H9 (cell line): ENCODE results near the gene IFT80. TPM values are rescaled to one million over a fixed set of nuclear protein-coding genes. Genes with fewer than 3 reads are reported as not detected.

Source experiments
- DNase-seq: peaks from one replicate; pipeline ENCODE4 v3.0.0-alpha.2; 2017
- H2AFZ ChIP-seq: one replicate; pipeline ENCODE4 v1.6.1; 2013; ENCODE audit warnings: mild to moderate bottlenecking, low read length, control low read depth, moderate library complexity
- H2AK5ac ChIP-seq: 2 replicates; pipeline ENCODE4 v1.6.1; 2013; ENCODE audit warnings: low read length, control low read depth, mixed read lengths; ENCODE audit not compliant: insufficient read length
- H2BK120ac ChIP-seq: one replicate; pipeline ENCODE4 v1.6.1; 2013; ENCODE audit warnings: low read depth, mild to moderate bottlenecking, low read length, control low read depth, inconsistent platforms; ENCODE audit not compliant: poor library complexity, severe bottlenecking
- H2BK12ac ChIP-seq: 2 replicates; pipeline ENCODE4 v1.6.1; 2013; ENCODE audit warnings: low read length, control low read depth, mixed read lengths, low read depth; ENCODE audit not compliant: insufficient read length
- H2BK15ac ChIP-seq: 2 replicates; pipeline ENCODE4 v1.6.1; 2013; ENCODE audit warnings: low read depth, low read length, control low read depth
- H2BK20ac ChIP-seq: one replicate; pipeline ENCODE4 v1.6.1; 2013; ENCODE audit warnings: low read depth, mild to moderate bottlenecking, low read length, control low read depth, inconsistent platforms; ENCODE audit not compliant: poor library complexity, severe bottlenecking
- H2BK5ac ChIP-seq: 2 replicates; pipeline ENCODE4 v1.6.1; 2013; ENCODE audit warnings: low read length, control low read depth, mixed read lengths; ENCODE audit not compliant: insufficient read length
- H3K14ac ChIP-seq: 2 replicates; pipeline ENCODE4 v1.6.1; 2013; ENCODE audit warnings: low read length, control low read depth; ENCODE audit not compliant: insufficient read depth
- H3K18ac ChIP-seq: 2 replicates; pipeline ENCODE4 v1.6.1; 2013; ENCODE audit warnings: low read depth, mild to moderate bottlenecking, mixed read lengths, low read length, control low read depth; ENCODE audit not compliant: insufficient read length
- H3K23ac ChIP-seq: 2 replicates; pipeline ENCODE4 v1.6.1; 2013; ENCODE audit warnings: low read length, control low read depth, mixed read lengths, low read depth; ENCODE audit not compliant: insufficient read length
- H3K23me2 ChIP-seq: 2 replicates; pipeline ENCODE4 v1.6.1; 2013; ENCODE audit warnings: low read depth, mild to moderate bottlenecking, mixed read lengths, low read length, control low read depth; ENCODE audit not compliant: insufficient read length, poor library complexity, severe bottlenecking
- H3K27ac ChIP-seq: 2 replicates; pipeline ENCODE4 v1.5.1; 2013; ENCODE audit warnings: low read length, control low read depth, mixed read lengths, low read depth; ENCODE audit not compliant: insufficient read length
- H3K27me3 ChIP-seq: 2 replicates; pipeline ENCODE4 v1.6.1; 2013; ENCODE audit warnings: low read length, control low read depth, inconsistent platforms; ENCODE audit not compliant: insufficient read depth
- H3K4ac ChIP-seq: 2 replicates; pipeline ENCODE4 v1.6.1; 2013; ENCODE audit warnings: low read depth, mild to moderate bottlenecking, control low read depth, inconsistent platforms, low read length, moderate library complexity
- H3K4me1 ChIP-seq: 2 replicates; pipeline ENCODE4 v1.6.1; 2013; ENCODE audit warnings: low read length, control low read depth, inconsistent platforms; ENCODE audit not compliant: insufficient read depth
- H3K4me2 ChIP-seq: 2 replicates; pipeline ENCODE4 v1.6.1; 2013; ENCODE audit warnings: low read length, control low read depth, mixed read lengths; ENCODE audit not compliant: insufficient read length, insufficient read depth
- H3K56ac ChIP-seq: 2 replicates; pipeline ENCODE4 v1.6.1; 2013; ENCODE audit warnings: low read depth, mild to moderate bottlenecking, mixed read lengths, low read length, control low read depth; ENCODE audit not compliant: insufficient read length
- H3K79me1 ChIP-seq: 2 replicates; pipeline ENCODE4 v1.6.1; 2013; ENCODE audit warnings: low read depth, mild to moderate bottlenecking, moderate library complexity, low read length, control low read depth, inconsistent platforms; ENCODE audit not compliant: insufficient read depth, poor library complexity, severe bottlenecking
- H3K79me2 ChIP-seq: 2 replicates; pipeline ENCODE4 v1.6.1; 2013; ENCODE audit warnings: low read length, control low read depth, inconsistent platforms; ENCODE audit not compliant: insufficient read depth
- H3K9ac ChIP-seq: 2 replicates; pipeline ENCODE4 v1.6.1; 2013; ENCODE audit warnings: low read length, control low read depth, mixed read lengths; ENCODE audit not compliant: insufficient read length; ENCODE audit errors: extremely low read depth
- H3K9me3 ChIP-seq: one replicate; pipeline ENCODE4 v1.6.1; 2013; ENCODE audit warnings: low read depth, low read length, inconsistent platforms; ENCODE audit not compliant: control insufficient read depth
- H3T11ph ChIP-seq: one replicate; pipeline ENCODE4 v1.6.1; 2013; ENCODE audit warnings: mild to moderate bottlenecking, low read length, control low read depth, inconsistent platforms
- H4K20me1 ChIP-seq: one replicate; pipeline ENCODE4 v1.6.1; 2013; ENCODE audit not compliant: control insufficient read depth, insufficient read length, insufficient read depth
- H4K5ac ChIP-seq: 2 replicates; pipeline ENCODE4 v1.6.1; 2013; ENCODE audit warnings: low read depth, mild to moderate bottlenecking, mixed read lengths, low read length, control low read depth; ENCODE audit not compliant: insufficient read length
- H4K8ac ChIP-seq: replicated peaks from 2 replicates; pipeline ENCODE4 v1.6.1; 2013; ENCODE audit warnings: low read length, control low read depth, mixed read lengths, low read depth; ENCODE audit not compliant: insufficient read length
- H4K91ac ChIP-seq: 2 replicates; pipeline ENCODE4 v1.6.1; 2013; ENCODE audit warnings: low read depth, mild to moderate bottlenecking, moderate library complexity, mixed read lengths, low read length, control low read depth; ENCODE audit not compliant: insufficient read length
- H3K27ac Mint-ChIP-seq, 3 experiments: 2 replicates in 2 of 3; 3 replicates in 1 of 3; pipeline ENCODE4 v1.8.0; 2020 to 2021; ENCODE audit warnings: mixed read lengths in 3 of 3, mild to moderate bottlenecking in 1 of 3, moderate library complexity in 1 of 3
- H3K27me3 Mint-ChIP-seq: 2 replicates; pipeline ENCODE4 v1.8.0; 2021; ENCODE audit warnings: low read depth, mild to moderate bottlenecking, moderate library complexity, mixed read lengths
- H3K36me3 Mint-ChIP-seq, 3 experiments: 2 replicates in 2 of 3; 3 replicates in 1 of 3; pipeline ENCODE4 v1.8.0; 2020 to 2021; ENCODE audit warnings: low read depth in 3 of 3, mixed read lengths in 3 of 3; ENCODE audit not compliant: insufficient read depth in 1 of 3
- H3K4me1 Mint-ChIP-seq, 2 experiments: 2 replicates each; pipeline ENCODE4 v1.8.0; 2020; ENCODE audit warnings: mixed read lengths in 2 of 2
- H3K4me3 Mint-ChIP-seq, 2 experiments: 2 replicates in 1 of 2; 3 replicates in 1 of 2; pipeline ENCODE4 v1.8.0; 2020 to 2021; ENCODE audit warnings: mild to moderate bottlenecking in 2 of 2, mixed read lengths in 2 of 2, moderate library complexity in 1 of 2
- H3K9me3 Mint-ChIP-seq, 2 experiments: 2 replicates in 1 of 2; 3 replicates in 1 of 2; pipeline ENCODE4 v1.8.0; 2020; ENCODE audit warnings: mild to moderate bottlenecking in 2 of 2, mixed read lengths in 2 of 2, moderate library complexity in 1 of 2
- total RNA-seq: library from RNA; stranded (reverse); gene quantifications from 2 replicates; pipeline ENCODE4 v1.2.1, GENCODE V29; 2021
- TF ChIP-seq, protein P1 (sequence below): fragments of 200-600 bp; sonication (generic); conservative IDR thresholded peaks from 3 replicates; pipeline ENCODE4 v1.8.0; 2021; ENCODE audit warnings: antibody characterized with exemption, mild to moderate bottlenecking

The IFT80 gene
- total RNA-seq, 1 experiment from 2014 or later: 29.0 TPM

DNA sequence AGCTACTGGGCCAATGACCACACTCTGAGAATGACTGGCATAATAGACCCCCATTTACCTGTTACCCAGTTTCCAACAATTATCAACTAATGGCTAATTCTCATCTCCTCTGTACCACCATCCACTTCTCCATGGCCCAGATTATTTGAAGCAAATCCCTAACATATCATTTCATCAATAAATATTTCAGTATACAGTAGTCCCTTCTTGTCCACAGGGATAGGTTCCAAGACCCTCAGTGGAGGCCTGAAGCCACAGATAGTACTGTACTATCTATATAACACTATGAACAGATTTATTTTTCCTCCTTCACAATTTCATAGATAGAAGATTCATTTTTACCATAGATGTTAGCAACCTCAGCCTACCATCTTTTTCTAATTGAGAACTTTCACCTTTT, 68.3 kb downstream of the IFT80 start:
- H2AK5ac ChIP-seq: no peak overlapping the region
- no peak overlapping the region for H3K4me2 ChIP-seq
- no peak overlapping the region for H3K4me3 Mint-ChIP-seq
- H3K4me1 Mint-ChIP-seq: 0 out of 4 replicates have a peak, but pooled peaks cover 2 to 3% of the 10 kb centered on the region in 2 experiments
- no peak overlapping the region for H3K56ac ChIP-seq
- H2AFZ ChIP-seq: no peak overlapping the region
- TF ChIP-seq, protein P1, sequence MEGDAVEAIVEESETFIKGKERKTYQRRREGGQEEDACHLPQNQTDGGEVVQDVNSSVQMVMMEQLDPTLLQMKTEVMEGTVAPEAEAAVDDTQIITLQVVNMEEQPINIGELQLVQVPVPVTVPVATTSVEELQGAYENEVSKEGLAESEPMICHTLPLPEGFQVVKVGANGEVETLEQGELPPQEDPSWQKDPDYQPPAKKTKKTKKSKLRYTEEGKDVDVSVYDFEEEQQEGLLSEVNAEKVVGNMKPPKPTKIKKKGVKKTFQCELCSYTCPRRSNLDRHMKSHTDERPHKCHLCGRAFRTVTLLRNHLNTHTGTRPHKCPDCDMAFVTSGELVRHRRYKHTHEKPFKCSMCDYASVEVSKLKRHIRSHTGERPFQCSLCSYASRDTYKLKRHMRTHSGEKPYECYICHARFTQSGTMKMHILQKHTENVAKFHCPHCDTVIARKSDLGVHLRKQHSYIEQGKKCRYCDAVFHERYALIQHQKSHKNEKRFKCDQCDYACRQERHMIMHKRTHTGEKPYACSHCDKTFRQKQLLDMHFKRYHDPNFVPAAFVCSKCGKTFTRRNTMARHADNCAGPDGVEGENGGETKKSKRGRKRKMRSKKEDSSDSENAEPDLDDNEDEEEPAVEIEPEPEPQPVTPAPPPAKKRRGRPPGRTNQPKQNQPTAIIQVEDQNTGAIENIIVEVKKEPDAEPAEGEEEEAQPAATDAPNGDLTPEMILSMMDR: no peak
- no peak overlapping the region for H4K8ac ChIP-seq
- no peaks in the 10 kb centered on the region for H3K4me1 ChIP-seq
- no peak overlapping the region for H3T11ph ChIP-seq
- no peak overlapping the region for H3K14ac ChIP-seq
- H4K91ac ChIP-seq: no peak overlapping the region
- no peaks in the 10 kb centered on the region for H3K23me2 ChIP-seq
- no peaks in the 10 kb centered on the region for H3K79me1 ChIP-seq
- no peak overlapping the region for H2BK15ac ChIP-seq
- H3K27me3 ChIP-seq: no peaks in the 10 kb centered on the region
- no peak overlapping the region for H3K18ac ChIP-seq
- H3K79me2 ChIP-seq: no peaks in the 10 kb centered on the region
- H2BK20ac ChIP-seq: no peak overlapping the region
- H3K36me3 Mint-ChIP-seq: no peaks in the 10 kb centered on the region
- no peaks in the 10 kb centered on the region for H3K27me3 Mint-ChIP-seq
- H2BK120ac ChIP-seq: no peak overlapping the region
- no peak overlapping the region for H3K23ac ChIP-seq
- H4K5ac ChIP-seq: no peak overlapping the region
- no peak overlapping the region for H3K27ac Mint-ChIP-seq
- no peak overlapping the region for H2BK5ac ChIP-seq
- no peak overlapping the region for H2BK12ac ChIP-seq
- no peak overlapping the region for H3K4ac ChIP-seq
- no peak for DNase-seq
- no peak overlapping the region for H3K27ac ChIP-seq
- H3K9me3 ChIP-seq: no peaks in the 10 kb centered on the region
- H3K9me3 Mint-ChIP-seq: no peaks in the 10 kb centered on the region
- no peak overlapping the region for H3K9ac ChIP-seq
- no peaks in the 10 kb centered on the region for H4K20me1 ChIP-seq
